Left ventricle myocardium inferior (tissue), 1 donor: ENCODE results near the gene AHCY. TPM values are rescaled to one million over a fixed set of nuclear protein-coding genes. Genes with fewer than 3 reads are reported as not detected.

ENCODE experiments used
- DNase-seq: peaks from one replicate; pipeline ENCODE4 v3.0.0-alpha.2; 2020
- H3K27ac ChIP-seq: fragments of 200-600 bp; replicated peaks from 2 replicates; pipeline ENCODE4 v1.8.0; 2021
- H3K27me3 ChIP-seq: fragments of 200-600 bp; 2 replicates; pipeline ENCODE4 v1.8.0; 2021; ENCODE audit warnings: low read depth
- H3K36me3 ChIP-seq: fragments of 200-600 bp; 2 replicates; pipeline ENCODE4 v1.8.0; 2021
- H3K4me1 ChIP-seq: fragments of 200-600 bp; 2 replicates; pipeline ENCODE4 v1.8.0; 2021
- H3K4me3 ChIP-seq: fragments of 200-600 bp; 2 replicates; pipeline ENCODE4 v1.8.0; 2021; ENCODE audit warnings: mild to moderate bottlenecking, moderate library complexity
- H3K9me3 ChIP-seq: fragments of 200-600 bp; replicated peaks from 2 replicates; pipeline ENCODE4 v1.8.0; 2021
- CTCF ChIP-seq: fragments of 200-600 bp; IDR thresholded peaks from 2 replicates; pipeline ENCODE4 v1.8.0; 2021; ENCODE audit warnings: antibody characterized with exemption, mild to moderate bottlenecking, borderline replicate concordance
- intact Hi-C: fragments of 100-400 bp; cut with micrococcal nuclease; formaldehyde crosslinking; loops from one replicate; pipeline ENCODE4 v1.11.0; 2022
- total RNA-seq: library from RNA; stranded (reverse); fragmentation: NEBNext Ultra II Directional; extraction: Animal tissue kit (Norgen Biotek cat#: 25700); gene quantifications from one replicate; pipeline ENCODE4 v1.2.1, GENCODE V29; 2021
- donor health status: DM: no; HTN: yes; CAD: no; lungs with severe emphysema.

AHCY gene
- total RNA-seq, 1 donor from 2014 or later = 66.2 TPM

GRCh38 chr20:34240693-34241615, 62.2 kb downstream of the AHCY start, which contains the start of gene ASIP:
Gene ASIP (plus strand): TSS chr20:34241423. CDS start chr20:34260375, 18,952 bp downstream.
- Histone ChIP-seq H3K36me3 (no peaks in the 10 kb centered on the region), H3K4me3 (no peak within 1 kb of the TSS), H3K27ac (no peak within 1 kb of the TSS), H3K27me3 (peaks cover 9% of the 10 kb centered on the region), H3K9me3 (peaks cover 28% of the 10 kb centered on the region), H3K4me1 (no peaks in the 10 kb centered on the region)
- TF ChIP-seq CTCF = no peak
- intact Hi-C loops = no loop called here
- no peak for DNase-seq

- Histone ChIP-seq H3K27me3 (peaks cover 9% of the 10 kb centered on the region), H3K36me3 (no peaks in the 10 kb centered on the region), H3K4me1 (no peaks in the 10 kb centered on the region), H3K27ac (no peak overlapping the region), H3K9me3 (peaks cover 28% of the 10 kb centered on the region), H3K4me3 (no peak overlapping the region)
- no peak for DNase-seq
- no peak for TF ChIP-seq CTCF
- intact Hi-C loops = no loop called here
Observed at GRCh38 chr20:34240121-34240520, 63.0 kb downstream of the AHCY start.

DNA sequence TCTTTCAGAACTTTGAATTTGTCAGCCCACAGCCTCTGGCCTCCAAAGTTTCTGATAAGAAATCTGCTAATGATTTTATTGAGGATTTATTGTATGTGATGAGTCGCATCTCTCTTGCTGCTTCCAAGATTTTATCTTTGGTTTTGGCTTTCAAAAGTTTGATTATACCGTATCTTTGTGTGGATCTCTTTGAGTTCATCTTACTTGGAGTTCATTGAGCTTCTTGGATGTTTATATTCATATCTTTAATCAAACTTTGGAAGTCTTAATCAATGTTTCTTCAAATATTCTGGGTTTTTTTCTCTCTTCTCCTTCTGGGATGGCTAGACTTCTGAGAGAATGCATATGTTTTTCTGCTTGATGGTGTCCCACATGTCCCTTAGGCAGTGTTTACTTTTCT, 65.2 kb downstream of the AHCY start:
- intact Hi-C loops = no loop called here
- Histone ChIP-seq H3K27me3 (peaks cover 14% of the 10 kb centered on the region), H3K4me3 (no peak overlapping the region), H3K4me1 (no peaks in the 10 kb centered on the region), H3K36me3 (no peaks in the 10 kb centered on the region), H3K9me3 (peaks cover 28% of the 10 kb centered on the region), H3K27ac (no peak overlapping the region)
- no peak for TF ChIP-seq CTCF
- no peak for DNase-seq

DNA sequence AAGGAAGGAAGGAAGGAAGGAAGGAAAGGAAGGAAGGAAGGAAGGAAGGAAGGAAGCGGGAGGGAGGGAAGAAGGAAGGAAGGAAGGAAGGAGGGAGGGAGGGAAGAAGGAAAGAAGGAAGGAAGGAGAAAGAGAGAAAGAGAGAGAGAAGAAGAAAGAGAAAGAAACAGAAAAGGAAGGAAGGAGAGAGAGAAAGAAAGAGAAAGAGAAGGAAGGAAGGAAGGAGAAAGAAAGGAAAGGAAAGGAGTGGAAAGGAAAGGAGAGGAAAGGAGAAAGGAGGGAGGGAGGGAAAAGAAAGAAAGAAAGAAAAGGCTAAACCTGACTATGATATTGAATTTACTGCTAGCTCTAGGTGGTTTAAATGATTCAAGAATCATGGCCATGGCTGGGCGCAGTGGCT, 67.3 kb downstream of the AHCY start:
- Histone ChIP-seq H3K4me3 (no peak overlapping the region), H3K27ac (no peak overlapping the region), H3K36me3 (no peaks in the 10 kb centered on the region), H3K4me1 (no peaks in the 10 kb centered on the region), H3K9me3 (peaks cover 34% of the 10 kb centered on the region), H3K27me3 (peaks cover 9% of the 10 kb centered on the region)
- no peak for DNase-seq
- intact Hi-C loops = no loop called here
- TF ChIP-seq CTCF = no peak

DNA sequence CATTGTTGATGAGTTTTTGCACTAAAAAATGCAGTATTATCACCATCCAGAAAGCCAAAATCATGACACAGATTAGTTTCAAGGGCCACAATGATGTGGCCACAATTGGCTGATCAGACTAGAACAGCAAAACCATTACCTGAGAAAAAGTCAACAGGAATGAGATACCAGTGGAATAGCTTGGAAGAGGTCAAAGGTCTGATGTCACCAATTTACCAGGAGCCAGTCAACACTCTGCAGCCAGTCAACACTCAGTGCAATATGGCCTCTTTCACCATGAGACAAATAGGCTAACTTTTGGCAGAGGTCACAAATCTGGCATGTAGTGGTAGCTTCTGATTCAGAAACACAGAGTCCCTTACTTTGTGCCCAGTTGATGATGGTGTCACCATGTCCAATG, 69.5 kb downstream of the AHCY start:
- TF ChIP-seq CTCF = no peak
- H3K27me3 ChIP-seq = peaks cover 5% of the 10 kb centered on the region
- H3K9me3 ChIP-seq = peaks cover 33% of the 10 kb centered on the region
- intact Hi-C loops = no loop called here
- H3K4me1 ChIP-seq = no peaks in the 10 kb centered on the region
- H3K27ac ChIP-seq = no peak overlapping the region
- no peak for DNase-seq
- H3K36me3 ChIP-seq = no peaks in the 10 kb centered on the region
- H3K4me3 ChIP-seq = no peak overlapping the region
